HCEC 1CT (cell line): ENCODE measurements around the gene CADM2.
"Not testable (repeated sequence)": the region's sequence is repeated elsewhere in the genome, so short reads cannot be mapped to it uniquely, and the experiment has no call there.

Experiments
- DNase-seq: peaks from one replicate; pipeline ENCODE4 v3.0.0-alpha.2; 2017

The CADM2 gene

GRCh38 chr3:84958495-84959469 is at the start of gene CADM2:
Gene CADM2, plus strand, starts transcription at chr3:84958989.
- DNase-seq = no peak

- DNase-seq = not testable (repeated sequence)
These were observed 40.2 kb upstream of the CADM2 start for GRCh38 chr3:84918592-84918991.

GRCh38 chr3:84922682-84923081 is 36.1 kb upstream of the CADM2 start:
- DNase-seq = no peak

GRCh38 chr3:84925571-84925970 is 33.2 kb upstream of the CADM2 start:
- no peak for DNase-seq

GRCh38 chr3:84943379-84943778 is 15.4 kb upstream of the CADM2 start:
- no peak for DNase-seq

GRCh38 chr3:84946240-84946639 is 12.5 kb upstream of the CADM2 start:
- no peak for DNase-seq

GRCh38 chr3:84959470-84960271 is 882 bp downstream of the CADM2 start:
- DNase-seq = no peak

- no peak for DNase-seq
These were observed 1.8 kb downstream of the CADM2 start for GRCh38 chr3:84960581-84960980.

- no peak for DNase-seq
These were observed 2.2 kb downstream of the CADM2 start for GRCh38 chr3:84961011-84961410.

GRCh38 chr3:84961521-84962255 is 2.9 kb downstream of the CADM2 start:
- no peak for DNase-seq

- no peak for DNase-seq
These were observed 3.6 kb downstream of the CADM2 start for GRCh38 chr3:84962415-84962814.

GRCh38 chr3:84963137-84963536 is 4.3 kb downstream of the CADM2 start:
- DNase-seq = no peak

- DNase-seq = no peak
These were observed 6.4 kb downstream of the CADM2 start for GRCh38 chr3:84965141-84965540.

- DNase-seq = no peak
These were observed 9.2 kb downstream of the CADM2 start for GRCh38 chr3:84967767-84968581.

GRCh38 chr3:84968701-84969235 is 10.0 kb downstream of the CADM2 start:
- no peak for DNase-seq

GRCh38 chr3:84974347-84974746 is 15.6 kb downstream of the CADM2 start:
- no peak for DNase-seq

GRCh38 chr3:84977021-84977420 is 18.2 kb downstream of the CADM2 start:
- no peak for DNase-seq

- no peak for DNase-seq
These were observed 20.1 kb downstream of the CADM2 start for GRCh38 chr3:84978843-84979242.

- no peak for DNase-seq
These were observed 21.2 kb downstream of the CADM2 start for GRCh38 chr3:84980011-84980410.

GRCh38 chr3:84980456-84980855 is 21.7 kb downstream of the CADM2 start:
- DNase-seq = no peak

- no peak for DNase-seq
These were observed 24.7 kb downstream of the CADM2 start for GRCh38 chr3:84983490-84983889.

GRCh38 chr3:84984429-84984828 is 25.6 kb downstream of the CADM2 start:
- no peak for DNase-seq
